Right atrium auricular region (tissue), 2 donors: ENCODE data around the gene TPPP3. TPM values are rescaled to one million over a fixed set of nuclear protein-coding genes. Genes with fewer than 3 reads are reported as not detected.

ENCODE experiments used
- DNase-seq: peaks from one replicate; pipeline ENCODE4 v3.0.0-alpha.2; 2019; ENCODE audit warnings: low spot score
- H3K27ac ChIP-seq, 2 donors: fragments of 200-600 bp; sonication (generic); 1 replicate in 1 of 2; 2 replicates in 1 of 2; pipeline ENCODE4 v1.5.1; 2016 to 2019
- H3K27me3 ChIP-seq, 2 donors: fragments of 200-600 bp; sonication (generic); one replicate each; pipeline versions ENCODE4 v1.5.1 to v1.6.0; 2017 to 2019
- H3K36me3 ChIP-seq: fragments of 200-600 bp; sonication (generic); one replicate; pipeline ENCODE4 v1.5.1; 2016
- H3K4me1 ChIP-seq, 2 donors: fragments of 200-600 bp; sonication (generic); one replicate each; pipeline versions ENCODE4 v1.5.1 to v1.6.0; 2017 to 2019
- H3K4me3 ChIP-seq, 2 donors: fragments of 200-600 bp; sonication (generic); 1 replicate in 1 of 2; 2 replicates in 1 of 2; pipeline ENCODE4 v1.5.1; 2017 to 2019; ENCODE audit warnings: mild to moderate bottlenecking in 1 of 2, moderate library complexity in 1 of 2
- H3K9me3 ChIP-seq, 2 donors: fragments of 200-600 bp; sonication (generic); one replicate each; pipeline ENCODE4 v1.5.1; 2019
- CTCF ChIP-seq, 2 donors: fragments of 200-600 bp; sonication (generic); IDR thresholded peaks; one replicate each; pipeline ENCODE4 v1.5.1; 2019; ENCODE audit warnings: antibody characterized with exemption in 2 of 2
- total RNA-seq, 2 donors: library from RNA; depleted of rRNA; stranded (reverse); fragments of >200 nt; gene quantifications; one replicate each; pipeline ENCODE4 v1.1.0, GENCODE V29; 2016

Gene TPPP3
- total RNA-seq, 2 donors from 2014 or later, result 24.1 to 56.4 TPM

DNA sequence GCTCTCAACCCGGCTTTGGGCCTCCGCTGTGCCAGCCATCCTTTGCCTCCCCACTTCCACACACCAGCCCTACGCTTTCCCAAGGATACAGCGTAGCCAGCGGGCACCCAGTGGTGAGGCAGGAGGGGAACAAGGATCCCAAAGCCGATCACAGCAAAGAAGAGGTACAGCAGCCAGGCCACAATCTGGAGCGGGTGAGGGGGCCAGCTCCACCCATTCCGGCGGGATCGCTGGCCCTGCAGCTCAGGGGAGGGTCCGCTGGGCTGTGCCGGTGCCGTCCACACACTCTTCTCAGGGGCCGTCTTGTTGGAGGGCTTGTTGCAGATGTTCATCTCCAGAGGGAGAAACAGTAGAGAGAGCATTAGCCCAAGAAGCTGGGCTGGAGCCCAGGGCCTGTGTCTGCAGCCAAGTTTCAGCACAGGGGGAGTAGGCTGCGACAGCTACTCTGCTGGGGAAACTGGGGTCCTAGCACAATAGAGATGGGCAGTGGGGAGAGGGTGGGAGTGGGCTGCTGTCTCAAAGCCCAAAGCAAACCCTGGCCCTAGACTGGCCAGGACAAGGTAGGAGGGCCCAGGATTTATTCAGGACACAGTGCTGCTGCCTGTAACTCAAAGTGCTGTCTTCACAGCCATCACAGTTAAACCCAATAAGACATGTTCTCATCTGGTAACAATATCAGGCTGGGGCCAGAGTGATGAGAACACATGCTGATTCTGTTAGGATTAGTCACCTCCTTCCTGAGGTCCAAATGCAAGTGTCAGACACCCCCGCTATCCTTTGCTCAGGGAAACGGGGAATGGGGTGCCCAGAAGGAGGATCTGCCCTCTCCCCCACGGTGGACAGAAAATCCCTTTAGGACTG is 13.0 kb upstream of the TPPP3 start:
- peak overlapping the region; percentile 57 to 72 for H3K27ac ChIP-seq
- TF ChIP-seq CTCF (IDR thresholded peaks at IDR 0.05), result no peak
- peaks cover 0 to 23% of the 10 kb centered on the region in 2 donors for H3K4me1 ChIP-seq
- H3K9me3 ChIP-seq, result no peaks in the 10 kb centered on the region
- peak; percentile 77 for DNase-seq
- no peak overlapping the region for H3K4me3 ChIP-seq
- H3K27me3 ChIP-seq, result no peaks in the 10 kb centered on the region
- H3K36me3 ChIP-seq, result no peaks in the 10 kb centered on the region

DNA sequence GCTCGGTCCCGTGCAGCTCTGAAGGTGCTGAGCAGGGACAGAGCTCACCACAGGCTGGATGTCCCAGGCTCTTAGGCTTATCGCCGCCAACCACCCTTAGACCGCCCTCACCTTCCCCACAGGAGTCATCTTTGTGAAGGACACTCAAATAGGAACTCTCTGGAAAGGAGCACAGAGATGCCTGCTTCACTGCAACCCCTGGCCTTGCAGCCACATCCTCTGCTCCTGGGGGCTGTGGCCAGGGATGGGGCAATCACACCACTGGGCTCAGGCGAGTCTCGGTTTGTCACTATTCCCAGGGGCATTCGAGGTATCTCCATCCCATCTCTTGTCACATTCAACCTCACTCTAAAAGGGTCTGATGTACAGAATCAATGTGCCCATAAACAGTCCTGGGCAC is 12.0 kb upstream of the TPPP3 start:
- TF ChIP-seq CTCF (IDR thresholded peaks at IDR 0.05), result no peak
- no peak for DNase-seq
- Histone ChIP-seq H3K36me3 (no peaks in the 10 kb centered on the region), H3K4me3 (no peak overlapping the region), H3K9me3 (no peaks in the 10 kb centered on the region), H3K27me3 (no peaks in the 10 kb centered on the region), H3K4me1 (peaks cover 0 to 23% of the 10 kb centered on the region in 2 donors), H3K27ac (no peak overlapping the region)

DNA sequence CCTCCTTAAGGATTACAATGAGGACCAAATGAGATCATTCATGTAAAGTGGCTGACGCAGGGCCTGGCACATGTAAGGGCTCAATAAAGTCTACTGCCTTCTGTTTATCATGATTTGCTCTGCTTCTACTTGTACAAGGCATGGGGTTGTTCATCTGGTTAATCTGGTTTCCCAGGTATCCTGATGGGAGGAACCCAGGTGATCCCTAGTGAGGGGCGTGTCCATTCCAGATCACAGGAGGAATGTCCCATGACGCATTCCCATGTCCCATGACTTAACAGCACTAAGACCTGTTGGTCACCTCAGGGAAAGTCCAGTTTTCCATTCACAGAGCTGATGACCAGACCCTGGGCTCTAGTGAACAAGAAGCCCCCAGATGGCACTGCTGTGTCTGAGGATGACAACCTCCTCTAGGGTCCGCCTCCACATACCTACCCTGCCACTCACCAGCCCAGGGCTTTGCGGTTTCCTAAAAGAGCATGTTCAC is 11.5 kb upstream of the TPPP3 start:
- Histone ChIP-seq H3K36me3 (no peaks in the 10 kb centered on the region), H3K27ac (no peak overlapping the region), H3K4me1 (peaks cover 0 to 25% of the 10 kb centered on the region in 2 donors), H3K9me3 (no peaks in the 10 kb centered on the region), H3K4me3 (no peak overlapping the region), H3K27me3 (no peaks in the 10 kb centered on the region)
- TF ChIP-seq CTCF (IDR thresholded peaks at IDR 0.05), result no peak
- DNase-seq, result no peak

DNA sequence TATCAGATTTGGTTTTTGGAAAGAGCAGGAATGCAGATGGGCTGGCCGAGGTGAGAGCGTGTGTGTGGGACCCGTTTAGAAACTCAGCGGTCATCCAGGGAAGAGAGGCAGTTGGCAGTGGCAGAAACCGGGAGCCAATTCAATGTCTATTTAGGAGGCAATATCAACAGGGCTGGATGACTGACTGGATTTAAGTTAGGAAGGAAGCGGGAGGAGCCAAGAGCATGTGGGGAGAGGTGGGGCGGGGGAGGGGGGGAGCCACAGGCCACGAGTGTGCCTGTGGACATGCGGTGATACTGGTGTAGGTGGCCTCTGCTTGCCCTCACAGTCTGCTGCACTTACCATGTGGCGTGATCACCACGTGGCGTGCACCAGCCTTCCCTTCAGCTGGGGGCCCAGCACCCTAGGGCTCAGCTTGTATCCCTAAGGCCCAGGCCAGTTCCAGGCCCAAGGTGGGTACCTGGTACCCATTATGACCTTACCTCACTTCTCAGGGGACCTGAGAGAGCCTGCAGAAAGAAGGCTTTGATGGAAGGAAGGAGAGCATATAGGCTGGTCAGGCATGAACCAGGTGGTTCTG is 10.8 kb upstream of the TPPP3 start:
- TF ChIP-seq CTCF (IDR thresholded peaks at IDR 0.05), result no peak
- no peak overlapping the region for H3K27ac ChIP-seq
- peaks cover 0 to 32% of the 10 kb centered on the region in 2 donors for H3K4me1 ChIP-seq
- no peak overlapping the region for H3K4me3 ChIP-seq
- no peaks in the 10 kb centered on the region for H3K9me3 ChIP-seq
- no peak for DNase-seq
- no peaks in the 10 kb centered on the region for H3K27me3 ChIP-seq
- H3K36me3 ChIP-seq, result no peaks in the 10 kb centered on the region

- H3K4me3 ChIP-seq, result no peak overlapping the region
- no peaks in the 10 kb centered on the region for H3K36me3 ChIP-seq
- H3K4me1 ChIP-seq, result peaks cover 0 to 48% of the 10 kb centered on the region in 2 donors
- DNase-seq, result no peak
- H3K27me3 ChIP-seq, result no peaks in the 10 kb centered on the region
- no peak for TF ChIP-seq CTCF (IDR thresholded peaks at IDR 0.05)
- H3K9me3 ChIP-seq, result no peaks in the 10 kb centered on the region
- H3K27ac ChIP-seq, result no peak overlapping the region
Observed at GRCh38 chr16:67400901-67401300, 7.6 kb upstream of the TPPP3 start.
